ENCODE measurements around the gene NIP7. TPM values are rescaled to one million over a fixed set of nuclear protein-coding genes. Genes with fewer than 3 reads are reported as not detected.

The NIP7 gene
- total RNA-seq, 1 donor from 2014 or later = 23.7 TPM

DNA sequence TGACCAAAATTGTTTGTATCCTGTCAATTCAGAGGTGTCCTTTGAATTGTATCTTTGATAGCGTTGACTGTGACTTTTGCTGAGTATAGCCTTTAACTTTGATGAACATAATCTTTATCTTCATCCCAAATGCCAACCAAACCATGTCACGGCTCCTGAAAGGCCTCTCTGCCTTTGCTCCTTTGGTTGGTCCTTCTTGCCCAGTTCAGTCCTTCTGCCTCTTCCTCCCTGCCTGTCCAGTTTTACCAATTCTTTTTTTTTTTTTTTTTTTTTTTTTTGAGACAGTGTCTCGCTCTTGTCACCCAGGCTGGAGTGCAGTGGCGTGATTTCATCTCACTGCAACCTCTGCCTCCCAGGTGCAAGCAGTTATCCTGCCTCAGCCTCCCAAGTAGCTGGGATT is 41.3 kb upstream of the NIP7 start:
- H3K4me1 Mint-ChIP-seq = no peaks in the 10 kb centered on the region
- Histone ChIP-seq H3K9ac (no peak overlapping the region), H3K4me3 (no peak overlapping the region), H3K9me3 (ENCODE audit: low read depth) (no peaks in the 10 kb centered on the region), H3F3A (ENCODE audit: low read depth) (no peaks in the 10 kb centered on the region), H2AFZ (replicated peaks) (no peak overlapping the region), H3K79me2 (ENCODE audit: low read depth) (no peaks in the 10 kb centered on the region), H3K27me3 (no peaks in the 10 kb centered on the region), H4K20me1 (ENCODE audit: low read depth) (no peaks in the 10 kb centered on the region), H3K4me2 (no peak overlapping the region), H3K27ac (no peak overlapping the region), H3K4me1 (no peaks in the 10 kb centered on the region), H3K36me3 (no peaks in the 10 kb centered on the region)
- no peak for TF ChIP-seq EZH2 (IDR thresholded peaks at IDR 0.05)
- TF ChIP-seq, protein P1, sequence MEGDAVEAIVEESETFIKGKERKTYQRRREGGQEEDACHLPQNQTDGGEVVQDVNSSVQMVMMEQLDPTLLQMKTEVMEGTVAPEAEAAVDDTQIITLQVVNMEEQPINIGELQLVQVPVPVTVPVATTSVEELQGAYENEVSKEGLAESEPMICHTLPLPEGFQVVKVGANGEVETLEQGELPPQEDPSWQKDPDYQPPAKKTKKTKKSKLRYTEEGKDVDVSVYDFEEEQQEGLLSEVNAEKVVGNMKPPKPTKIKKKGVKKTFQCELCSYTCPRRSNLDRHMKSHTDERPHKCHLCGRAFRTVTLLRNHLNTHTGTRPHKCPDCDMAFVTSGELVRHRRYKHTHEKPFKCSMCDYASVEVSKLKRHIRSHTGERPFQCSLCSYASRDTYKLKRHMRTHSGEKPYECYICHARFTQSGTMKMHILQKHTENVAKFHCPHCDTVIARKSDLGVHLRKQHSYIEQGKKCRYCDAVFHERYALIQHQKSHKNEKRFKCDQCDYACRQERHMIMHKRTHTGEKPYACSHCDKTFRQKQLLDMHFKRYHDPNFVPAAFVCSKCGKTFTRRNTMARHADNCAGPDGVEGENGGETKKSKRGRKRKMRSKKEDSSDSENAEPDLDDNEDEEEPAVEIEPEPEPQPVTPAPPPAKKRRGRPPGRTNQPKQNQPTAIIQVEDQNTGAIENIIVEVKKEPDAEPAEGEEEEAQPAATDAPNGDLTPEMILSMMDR (IDR thresholded peaks at IDR 0.05) = no peak
- TF ChIP-seq EZH2phosphoT487 (IDR thresholded peaks at IDR 0.05) = no peak
- H3K36me3 Mint-ChIP-seq = peaks cover 19% of the 10 kb centered on the region
- DNase-seq (ENCODE audit: low spot score) = no peak
- no peak overlapping the region for H3K4me3 Mint-ChIP-seq
- no peaks in the 10 kb centered on the region for H3K9me3 Mint-ChIP-seq
- H3K27me3 Mint-ChIP-seq (ENCODE audit: insufficient read depth, low read depth) = no peaks in the 10 kb centered on the region
- no peak overlapping the region for H3K27ac Mint-ChIP-seq

DNA sequence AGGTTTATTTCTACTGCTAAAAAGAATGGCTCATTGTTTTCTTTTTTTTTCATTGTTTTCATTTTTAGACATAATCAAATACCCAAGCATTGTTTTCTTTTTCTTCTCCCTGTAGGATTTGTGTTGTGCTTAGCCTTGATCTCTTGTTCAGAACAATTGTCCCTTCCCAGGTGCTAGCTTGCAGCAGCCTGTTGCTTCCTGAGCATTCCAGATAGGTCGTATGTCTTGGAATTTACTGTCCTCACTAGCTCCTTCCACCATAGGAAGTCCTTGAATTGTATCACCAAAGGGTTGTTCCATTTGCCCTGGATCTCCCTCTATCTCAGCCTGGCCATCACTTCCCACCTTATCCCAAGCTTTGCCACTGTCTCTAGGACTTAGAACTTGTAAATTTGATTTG is 38.4 kb upstream of the NIP7 start:
- H4K20me1 ChIP-seq (ENCODE audit: low read depth) = no peaks in the 10 kb centered on the region
- Mint-ChIP-seq H3K4me1 (no peaks in the 10 kb centered on the region), H3K27ac (no peak overlapping the region), H3K36me3 (peaks cover 18% of the 10 kb centered on the region), H3K27me3 (ENCODE audit: insufficient read depth, low read depth) (no peaks in the 10 kb centered on the region), H3K9me3 (no peaks in the 10 kb centered on the region), H3K4me3 (no peak overlapping the region)
- no peaks in the 10 kb centered on the region for H3K9me3 ChIP-seq (ENCODE audit: low read depth)
- H3K27ac ChIP-seq = no peak overlapping the region
- H3F3A ChIP-seq (ENCODE audit: low read depth) = no peaks in the 10 kb centered on the region
- H3K4me1 ChIP-seq = no peaks in the 10 kb centered on the region
- no peaks in the 10 kb centered on the region for H3K27me3 ChIP-seq
- no peak overlapping the region for H3K9ac ChIP-seq
- DNase-seq (ENCODE audit: low spot score) = no peak
- TF ChIP-seq EZH2 (IDR thresholded peaks at IDR 0.05) (no peak), EZH2phosphoT487 (IDR thresholded peaks at IDR 0.05) (no peak)
- TF ChIP-seq, protein P1 (IDR thresholded peaks at IDR 0.05) = no peak
- no peaks in the 10 kb centered on the region for H3K36me3 ChIP-seq
- H2AFZ ChIP-seq (replicated peaks) = no peak overlapping the region
- no peaks in the 10 kb centered on the region for H3K79me2 ChIP-seq (ENCODE audit: low read depth)
- no peak overlapping the region for H3K4me3 ChIP-seq
- no peak overlapping the region for H3K4me2 ChIP-seq

DNA sequence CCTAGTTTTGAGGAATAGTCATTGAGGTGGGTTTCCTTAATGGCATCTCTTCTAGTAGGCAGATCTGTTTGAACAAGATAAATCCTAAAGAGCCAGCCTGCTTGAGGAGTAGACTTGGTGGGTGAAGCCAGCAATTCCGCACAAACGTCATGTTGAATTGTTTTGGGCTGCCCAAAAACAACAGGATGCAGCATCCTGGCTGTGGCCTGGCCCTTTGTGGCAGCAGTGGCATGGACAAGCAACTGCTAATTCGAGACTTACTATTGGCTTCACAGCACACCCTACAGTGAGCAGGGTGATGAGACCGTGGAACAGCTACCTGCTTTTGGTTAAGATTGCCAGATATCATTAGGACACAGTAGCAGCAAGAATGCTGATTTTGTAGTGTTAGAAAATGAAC is 37.7 kb upstream of the NIP7 start:
- Histone ChIP-seq H3K36me3 (no peaks in the 10 kb centered on the region), H3F3A (ENCODE audit: low read depth) (no peaks in the 10 kb centered on the region), H3K4me3 (no peak overlapping the region), H3K4me1 (no peaks in the 10 kb centered on the region), H3K79me2 (ENCODE audit: low read depth) (no peaks in the 10 kb centered on the region), H4K20me1 (ENCODE audit: low read depth) (no peaks in the 10 kb centered on the region), H3K4me2 (no peak overlapping the region), H3K9ac (no peak overlapping the region), H3K27ac (no peak overlapping the region), H3K27me3 (no peaks in the 10 kb centered on the region), H3K9me3 (ENCODE audit: low read depth) (no peaks in the 10 kb centered on the region), H2AFZ (replicated peaks) (no peak overlapping the region)
- no peak for DNase-seq (ENCODE audit: low spot score)
- no peaks in the 10 kb centered on the region for H3K4me1 Mint-ChIP-seq
- no peak overlapping the region for H3K27ac Mint-ChIP-seq
- H3K36me3 Mint-ChIP-seq = peaks cover 17% of the 10 kb centered on the region
- no peaks in the 10 kb centered on the region for H3K27me3 Mint-ChIP-seq (ENCODE audit: insufficient read depth, low read depth)
- no peak overlapping the region for H3K4me3 Mint-ChIP-seq
- no peaks in the 10 kb centered on the region for H3K9me3 Mint-ChIP-seq
- TF ChIP-seq, protein P1 (IDR thresholded peaks at IDR 0.05) = no peak
- TF ChIP-seq EZH2 (IDR thresholded peaks at IDR 0.05) (no peak), EZH2phosphoT487 (IDR thresholded peaks at IDR 0.05) (no peak)

Measured in neural progenitor cell (in vitro differentiated cells).